ENCODE data around the gene CHID1. TPM values are rescaled to one million over a fixed set of nuclear protein-coding genes. Genes with fewer than 3 reads are reported as not detected.

The CHID1 gene
- total RNA-seq, 2 donors from 2014 or later: 64.8 to 115 TPM

- ATAC-seq (no peak), DNase-seq (ENCODE audit: low spot score) (no peak)
- Mint-ChIP-seq H3K27ac (no peak overlapping the region), H3K36me3 (no peaks in the 10 kb centered on the region), H3K27me3 (peaks cover 0 to 1% of the 10 kb centered on the region in 2 donors), H3K9me3 (no peaks in the 10 kb centered on the region), H3K4me3 (no peak overlapping the region), H3K4me1 (ENCODE audit: low read depth in 2 of 2) (peaks cover 18 to 32% of the 10 kb centered on the region in 2 donors)
These were observed 73.9 kb downstream of the CHID1 start for GRCh38 chr11:836700-837099.

- peaks cover 0 to 4% of the 10 kb centered on the region in 2 donors for H3K27me3 Mint-ChIP-seq
- no peak for ATAC-seq
- H3K4me3 Mint-ChIP-seq: no peak overlapping the region
These were observed 74.3 kb downstream of the CHID1 start for GRCh38 chr11:836274-836673.

GRCh38 chr11:834371-835316 lies 76.0 kb downstream of the CHID1 start:
- peaks cover 0 to 4% of the 10 kb centered on the region in 2 donors for H3K27me3 Mint-ChIP-seq
- no peaks in the 10 kb centered on the region for H3K36me3 Mint-ChIP-seq
- peaks cover 6 to 20% of the 10 kb centered on the region in 2 donors for H3K4me1 Mint-ChIP-seq (ENCODE audit: low read depth in 2 of 2)
- peak overlapping the region; percentile 34 for H3K4me3 Mint-ChIP-seq
- no peak overlapping the region for H3K27ac Mint-ChIP-seq
- no peaks in the 10 kb centered on the region for H3K9me3 Mint-ChIP-seq
- DNase-seq (ENCODE audit: low spot score): no peak
- no peak for ATAC-seq

More at GRCh38 chr11:836274-836673, 74.3 kb downstream of the CHID1 start:
- Mint-ChIP-seq H3K4me1 (ENCODE audit: low read depth in 2 of 2) (peaks cover 17 to 32% of the 10 kb centered on the region in 2 donors), H3K27ac (no peak overlapping the region), H3K36me3 (no peaks in the 10 kb centered on the region), H3K9me3 (no peaks in the 10 kb centered on the region)
- no peak for DNase-seq (ENCODE audit: low spot score)

- no peaks in the 10 kb centered on the region for H3K36me3 Mint-ChIP-seq
- H3K27me3 Mint-ChIP-seq: peaks cover 0 to 9% of the 10 kb centered on the region in 2 donors
- DNase-seq (ENCODE audit: low spot score) (no peak), ATAC-seq (no peak)
- peak overlapping the region; percentile 34 for H3K4me3 Mint-ChIP-seq
- H3K9me3 Mint-ChIP-seq: no peaks in the 10 kb centered on the region
- H3K27ac Mint-ChIP-seq: no peak overlapping the region
- H3K4me1 Mint-ChIP-seq (ENCODE audit: low read depth in 2 of 2): peaks cover 6 to 22% of the 10 kb centered on the region in 2 donors
These were observed 76.7 kb downstream of the CHID1 start for GRCh38 chr11:833849-834311.

- no peak for DNase-seq (ENCODE audit: low spot score)
- H3K4me3 Mint-ChIP-seq: peak overlapping the region; percentile 34
- ATAC-seq: peak; percentile 46 to 58
- peaks cover 7 to 20% of the 10 kb centered on the region in 2 donors for H3K4me1 Mint-ChIP-seq (ENCODE audit: low read depth in 2 of 2)
- no peaks in the 10 kb centered on the region for H3K9me3 Mint-ChIP-seq
- H3K36me3 Mint-ChIP-seq: no peaks in the 10 kb centered on the region
- H3K27ac Mint-ChIP-seq: no peak overlapping the region
- peaks cover 0 to 11% of the 10 kb centered on the region in 2 donors for H3K27me3 Mint-ChIP-seq
These were observed 77.4 kb downstream of the CHID1 start for GRCh38 chr11:833114-833791.

- Mint-ChIP-seq H3K4me1 (ENCODE audit: low read depth in 2 of 2) (peaks cover 11 to 23% of the 10 kb centered on the region in 2 donors), H3K27ac (no peak within 1 kb of the TSS), H3K27me3 (peaks cover 0 to 15% of the 10 kb centered on the region in 2 donors), H3K9me3 (no peaks in the 10 kb centered on the region), H3K36me3 (no peaks in the 10 kb centered on the region), H3K4me3 (peak within 1 kb of the TSS; percentile 71)
- DNase-seq (ENCODE audit: low spot score) (no peak), ATAC-seq (peak; percentile 77 to 82)
These were observed 78.0 kb downstream of the CHID1 start, which contains the start of gene CD151 for GRCh38 chr11:832529-833113. Gene CD151 (plus strand): TSS chr11:832952. CDS start chr11:836070, 3,118 bp downstream.

- peak overlapping the region; percentile 71 for H3K4me3 Mint-ChIP-seq
These were observed 78.6 kb downstream of the CHID1 start for GRCh38 chr11:831961-832528.

GRCh38 chr11:831118-831864 lies 79.3 kb downstream of the CHID1 start:
- H3K4me3 Mint-ChIP-seq: peak overlapping the region; percentile 71
- no peak for DNase-seq (ENCODE audit: low spot score)
- peaks cover 0 to 17% of the 10 kb centered on the region in 2 donors for H3K27me3 Mint-ChIP-seq
- H3K4me1 Mint-ChIP-seq (ENCODE audit: low read depth in 2 of 2): peaks cover 10 to 22% of the 10 kb centered on the region in 2 donors
- H3K27ac Mint-ChIP-seq: no peak overlapping the region
- H3K36me3 Mint-ChIP-seq: no peaks in the 10 kb centered on the region
- H3K9me3 Mint-ChIP-seq: no peaks in the 10 kb centered on the region
- no peak for ATAC-seq

More at GRCh38 chr11:831961-832528, 78.6 kb downstream of the CHID1 start:
- Mint-ChIP-seq H3K36me3 (no peaks in the 10 kb centered on the region), H3K4me1 (ENCODE audit: low read depth in 2 of 2) (peaks cover 10 to 22% of the 10 kb centered on the region in 2 donors), H3K9me3 (no peaks in the 10 kb centered on the region), H3K27ac (no peak overlapping the region), H3K27me3 (peaks cover 0 to 17% of the 10 kb centered on the region in 2 donors)
- DNase-seq (ENCODE audit: low spot score) (no peak), ATAC-seq (no peak)

GRCh38 chr11:830295-831117 lies 80.1 kb downstream of the CHID1 start:
- ATAC-seq: peak; percentile 66 to 73
- no peaks in the 10 kb centered on the region for H3K36me3 Mint-ChIP-seq
- H3K9me3 Mint-ChIP-seq: no peaks in the 10 kb centered on the region
- no peak for DNase-seq (ENCODE audit: low spot score)
- H3K4me1 Mint-ChIP-seq (ENCODE audit: low read depth in 2 of 2): peaks cover 10 to 22% of the 10 kb centered on the region in 2 donors
- H3K27ac Mint-ChIP-seq: no peak overlapping the region
- H3K27me3 Mint-ChIP-seq: peaks cover 0 to 17% of the 10 kb centered on the region in 2 donors
- H3K4me3 Mint-ChIP-seq: peak overlapping the region; percentile 71

- Mint-ChIP-seq H3K27me3 (peaks cover 0 to 17% of the 10 kb centered on the region in 2 donors), H3K4me3 (peak overlapping the region; percentile 60), H3K27ac (no peak overlapping the region), H3K9me3 (no peaks in the 10 kb centered on the region), H3K36me3 (no peaks in the 10 kb centered on the region), H3K4me1 (ENCODE audit: low read depth in 2 of 2) (peaks cover 10 to 20% of the 10 kb centered on the region in 2 donors)
- DNase-seq (ENCODE audit: low spot score) (no peak), ATAC-seq (peak in 1 of 2 donors; percentile 1)
These were observed 80.7 kb downstream of the CHID1 start for GRCh38 chr11:829847-830294.

- Mint-ChIP-seq H3K36me3 (no peaks in the 10 kb centered on the region), H3K27ac (no peak overlapping the region), H3K9me3 (no peaks in the 10 kb centered on the region), H3K4me3 (peak overlapping the region; percentile 51), H3K27me3 (peaks cover 0 to 17% of the 10 kb centered on the region in 2 donors), H3K4me1 (ENCODE audit: low read depth in 2 of 2) (peaks cover 10 to 20% of the 10 kb centered on the region in 2 donors)
- DNase-seq (ENCODE audit: low spot score): no peak
- no peak for ATAC-seq
These were observed 81.3 kb downstream of the CHID1 start for GRCh38 chr11:829176-829846.
